Activated T-cell treated with anti-CD3 and anti-CD28 coated beads for 48 hours (primary cell): Measurements from ENCODE around the gene ACAD10.
"Not testable (repeated sequence)": the region's sequence is repeated elsewhere in the genome, so short reads cannot be mapped to it uniquely, and the experiment has no call there.

Experiments
- DNase-seq: peaks from one replicate; pipeline ENCODE4 v3.0.0-alpha.2; 2020; ENCODE audit warnings: low read depth

ACAD10 gene

DNA sequence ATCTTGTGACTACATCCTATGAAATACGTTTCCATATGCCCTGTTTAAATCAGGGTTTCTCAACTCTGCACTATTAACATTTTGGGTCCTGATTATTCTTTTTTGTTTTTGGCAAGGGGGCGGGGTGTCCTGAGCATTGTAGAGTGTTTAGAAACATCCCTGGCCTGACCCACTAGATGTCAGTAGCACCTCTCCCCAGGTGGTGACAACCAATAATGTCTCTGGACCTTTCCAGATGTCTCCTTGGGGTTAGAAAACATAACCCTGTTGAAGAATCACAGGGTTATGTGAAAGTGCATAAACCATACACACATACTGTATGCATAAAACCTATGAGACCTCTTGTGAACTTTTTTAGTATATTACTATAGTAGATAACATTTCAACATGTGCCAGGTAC is 1.4 kb downstream of the ACAD10 start:
- no peak for DNase-seq

DNA sequence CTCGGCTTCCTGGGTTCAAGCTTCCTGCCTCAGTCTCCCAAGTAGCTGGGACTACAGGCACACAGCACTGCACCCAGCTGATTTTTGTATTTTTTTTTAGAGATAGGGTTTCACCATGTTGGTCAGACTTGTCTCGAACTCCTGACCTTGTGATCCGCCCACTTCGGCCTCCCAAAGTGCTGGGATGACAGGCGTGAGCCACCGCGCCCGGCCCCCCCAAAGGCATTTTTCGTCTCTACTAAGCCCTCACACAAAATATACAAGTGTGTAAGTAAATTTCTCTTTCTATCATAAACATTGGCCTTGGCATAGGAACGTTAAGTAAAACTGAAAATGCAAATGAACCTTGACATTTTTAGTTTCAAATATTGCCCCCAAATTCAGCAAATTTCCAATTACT is 2.1 kb downstream of the ACAD10 start:
- no peak for DNase-seq

DNA sequence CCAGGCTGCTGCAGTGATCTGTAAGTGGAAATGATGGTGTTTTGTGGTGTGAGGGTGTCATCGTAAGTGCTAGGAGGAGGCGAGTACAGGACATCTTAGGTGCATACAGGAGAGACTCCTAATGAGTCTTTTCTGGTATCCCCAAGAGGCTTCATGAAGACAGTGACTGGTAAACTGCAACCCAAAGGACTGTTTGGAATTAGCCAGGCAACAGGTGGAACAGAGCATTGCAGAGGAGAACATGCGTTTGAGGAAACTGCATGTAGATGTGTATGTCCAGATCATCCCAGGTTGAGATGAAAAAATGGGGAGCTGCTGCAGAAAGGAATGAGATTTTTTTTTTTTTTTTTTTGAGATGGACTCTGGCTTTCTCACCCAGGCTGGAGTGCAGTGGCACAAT is 5.4 kb downstream of the ACAD10 start:
- DNase-seq, result no peak

DNA sequence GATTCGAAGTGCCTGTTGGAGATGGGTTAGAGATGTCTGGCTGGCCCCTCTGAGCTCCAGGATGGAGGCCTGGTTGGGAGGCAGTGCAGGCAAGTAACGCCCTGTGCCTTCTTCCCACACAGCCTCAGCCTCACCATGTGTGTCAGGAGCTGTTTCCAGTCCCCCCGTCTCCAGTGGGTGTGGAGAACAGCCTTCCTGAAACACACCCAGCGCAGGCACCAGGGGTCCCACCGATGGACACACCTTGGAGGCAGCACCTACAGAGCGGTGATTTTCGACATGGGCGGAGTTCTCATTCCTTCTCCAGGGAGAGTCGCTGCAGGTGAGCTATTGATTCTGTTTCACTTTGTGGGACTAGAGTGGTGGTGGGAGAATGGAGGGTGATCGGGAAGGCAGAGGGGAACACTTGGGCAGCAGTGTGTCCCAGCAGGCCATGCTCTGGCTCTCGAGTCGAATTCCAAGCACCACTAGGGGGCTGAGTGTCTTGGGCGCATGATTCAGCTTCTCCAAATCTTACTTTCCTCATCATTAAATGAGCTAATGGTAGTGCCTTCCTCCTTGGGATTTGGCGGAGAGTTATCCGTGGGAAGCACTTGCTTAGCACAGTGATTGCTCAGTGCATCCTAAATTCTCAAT is 6.8 kb downstream of the ACAD10 start:
- no peak for DNase-seq

DNA sequence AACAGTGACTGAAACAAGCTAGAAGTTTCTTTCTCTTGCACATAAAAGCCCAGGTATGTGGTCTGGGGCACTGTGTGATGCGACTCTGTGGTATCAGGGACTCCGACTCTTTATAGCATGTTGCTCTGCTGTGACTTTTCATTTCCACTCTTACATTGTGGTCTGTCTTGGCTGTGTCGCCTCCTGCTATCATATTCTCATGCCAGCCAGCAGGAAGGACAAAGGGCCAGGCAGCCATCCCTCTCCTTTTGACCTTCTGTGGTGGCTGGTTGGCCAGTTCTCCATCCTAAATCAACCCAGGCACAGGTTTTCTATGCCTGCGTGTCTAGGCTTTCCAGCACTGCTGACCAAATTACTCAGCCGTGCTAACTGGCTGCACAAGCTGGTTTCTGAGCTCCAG is 8.0 kb downstream of the ACAD10 start:
- DNase-seq, result no peak

DNA sequence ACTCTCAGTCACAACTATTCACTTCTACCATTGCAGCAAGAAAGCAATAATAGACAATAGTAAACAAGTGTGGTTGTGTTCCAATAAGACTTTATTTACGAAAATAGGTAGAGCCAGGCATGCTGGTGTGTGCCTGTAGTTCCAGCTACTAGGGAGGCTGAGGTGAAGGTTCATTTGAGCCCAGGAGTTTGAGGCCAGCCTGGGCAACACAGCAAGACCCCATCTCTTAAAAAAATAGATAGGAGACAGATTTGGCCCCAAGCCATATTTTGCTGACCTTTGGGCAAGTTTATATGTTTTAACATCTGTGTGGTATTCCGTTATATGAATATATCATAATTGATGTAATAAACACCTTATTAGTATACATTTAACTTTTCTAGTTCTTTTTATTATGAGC is 14.1 kb downstream of the ACAD10 start:
- DNase-seq, result no peak

DNA sequence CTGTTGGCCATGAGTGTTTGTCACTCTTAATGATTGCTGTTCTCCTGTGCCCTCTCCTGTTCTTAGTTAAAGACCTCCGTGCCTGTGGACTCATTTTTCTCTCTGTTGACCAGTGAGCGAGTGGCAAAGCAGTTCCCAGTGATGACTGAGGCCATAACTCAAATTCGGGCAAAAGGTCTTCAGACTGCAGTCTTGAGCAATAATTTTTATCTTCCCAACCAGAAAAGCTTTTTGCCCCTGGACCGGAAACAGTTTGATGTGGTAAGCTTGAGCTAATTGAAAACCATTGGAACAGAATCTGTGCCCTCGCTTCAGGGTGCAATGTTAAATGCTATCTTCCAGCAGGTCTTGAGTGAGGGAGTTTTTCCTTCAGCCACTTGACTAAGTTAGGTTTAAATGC is 19.8 kb downstream of the ACAD10 start:
- no peak for DNase-seq

DNA sequence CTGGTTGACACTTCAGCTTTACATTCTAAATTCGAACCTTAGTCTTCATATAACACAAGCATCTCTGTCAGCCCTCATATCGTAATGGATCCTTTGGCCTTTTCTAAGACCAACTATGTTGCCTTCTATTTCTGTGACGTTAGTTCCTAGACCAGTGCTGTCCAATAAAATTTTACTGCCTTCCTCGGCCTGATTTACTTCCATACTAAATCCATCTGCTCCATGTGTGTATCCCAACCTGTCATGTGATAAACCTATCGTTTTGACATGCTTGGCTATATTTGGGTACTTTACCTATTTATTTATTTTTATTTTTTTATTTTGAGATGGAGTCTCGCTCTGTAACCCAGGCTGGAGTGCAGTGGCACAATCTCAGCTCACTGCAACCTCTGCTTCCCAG is 20.3 kb downstream of the ACAD10 start:
- no peak for DNase-seq

DNA sequence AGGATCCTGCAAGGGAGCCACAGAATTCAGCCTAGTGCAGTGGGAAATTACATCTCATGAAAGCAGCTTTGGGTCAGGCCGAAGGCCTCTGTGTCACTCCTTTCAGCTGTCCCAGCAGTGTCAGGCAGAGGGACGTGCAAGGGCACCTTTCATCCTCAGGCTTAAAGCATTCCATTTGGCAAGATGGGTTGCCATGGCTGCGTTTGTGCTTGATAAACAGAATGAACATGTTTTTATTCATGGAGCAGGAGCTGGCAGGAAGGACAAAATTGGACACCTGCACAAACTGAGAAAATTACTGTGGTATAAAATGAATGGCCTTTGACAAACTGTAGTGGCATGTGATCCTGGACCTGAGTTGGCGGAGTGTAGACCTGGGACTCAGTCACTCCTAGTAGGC is 29.4 kb downstream of the ACAD10 start:
- DNase-seq, result no peak

DNA sequence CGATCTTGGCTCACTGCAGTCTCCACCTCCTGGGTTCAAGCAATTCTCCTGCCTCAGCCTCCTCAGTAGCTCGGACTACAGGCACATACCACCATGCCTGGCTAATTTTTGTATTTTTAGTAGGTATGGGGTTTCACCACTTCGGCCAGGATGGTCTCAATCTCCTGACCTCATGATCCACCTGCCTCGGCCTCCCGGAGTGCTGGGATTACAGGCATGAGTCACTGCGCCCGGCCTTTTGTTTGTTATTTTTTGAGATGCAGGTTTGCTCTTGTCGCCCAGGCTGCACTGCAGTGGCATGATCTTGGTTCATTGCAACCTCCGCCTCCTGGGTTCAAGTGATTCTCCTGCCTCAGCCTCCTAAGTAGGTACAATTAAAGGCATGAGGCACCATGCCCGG is 33.5 kb downstream of the ACAD10 start:
- not testable (repeated sequence) for DNase-seq

DNA sequence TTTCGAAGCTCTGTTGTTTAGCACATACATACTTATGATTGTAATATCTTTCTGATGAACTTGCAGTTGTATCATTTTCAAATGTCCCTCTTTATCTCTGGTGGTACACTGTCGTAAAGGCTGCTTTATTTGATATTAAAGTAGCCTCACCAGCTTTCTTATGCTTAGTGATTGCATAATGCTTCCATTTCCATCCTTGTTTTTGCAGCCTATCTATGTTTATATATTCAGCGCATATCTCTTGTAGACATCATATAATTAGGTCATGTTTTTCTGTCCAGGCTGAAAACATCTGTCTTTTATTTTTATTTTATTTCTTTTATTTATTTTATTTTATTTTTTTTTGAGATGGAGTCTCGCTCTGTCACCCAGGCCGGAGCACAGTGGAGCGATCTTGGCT is 34.6 kb downstream of the ACAD10 start:
- no peak for DNase-seq

DNA sequence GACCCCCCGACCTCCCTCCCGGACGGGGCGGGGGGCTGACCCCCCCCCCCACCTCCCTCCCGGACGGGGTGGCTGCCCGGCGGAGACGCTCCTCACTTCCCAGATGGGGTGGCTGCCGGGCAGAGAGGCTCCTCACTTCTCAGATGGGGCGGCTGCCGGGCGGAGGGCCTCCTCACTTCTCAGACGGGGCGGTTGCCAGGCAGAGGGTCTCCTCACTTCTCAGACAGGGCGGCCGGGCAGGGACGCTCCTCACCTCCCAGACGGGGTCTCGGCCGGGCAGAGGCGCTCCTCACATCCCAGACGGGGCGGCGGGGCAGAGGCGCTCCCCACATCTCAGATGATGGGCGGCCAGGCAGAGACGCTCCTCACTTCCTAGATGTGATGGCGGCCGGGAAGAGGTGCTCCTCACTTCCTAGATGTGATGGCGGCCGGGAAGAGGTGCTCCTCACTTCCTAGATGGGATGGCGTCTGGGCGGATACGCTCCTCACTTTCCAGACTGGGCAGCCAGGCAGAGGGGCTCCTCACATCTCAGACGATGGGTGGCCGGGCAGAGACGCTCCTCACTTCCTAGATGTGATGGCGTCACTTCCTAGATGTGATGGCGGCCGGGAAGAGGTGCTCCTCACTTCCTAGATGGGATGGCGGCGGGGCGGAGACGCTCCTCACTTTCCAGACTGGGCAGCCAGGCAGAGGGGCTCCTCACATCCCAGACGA is 38.0 kb downstream of the ACAD10 start:
- DNase-seq, result not testable (repeated sequence)

DNA sequence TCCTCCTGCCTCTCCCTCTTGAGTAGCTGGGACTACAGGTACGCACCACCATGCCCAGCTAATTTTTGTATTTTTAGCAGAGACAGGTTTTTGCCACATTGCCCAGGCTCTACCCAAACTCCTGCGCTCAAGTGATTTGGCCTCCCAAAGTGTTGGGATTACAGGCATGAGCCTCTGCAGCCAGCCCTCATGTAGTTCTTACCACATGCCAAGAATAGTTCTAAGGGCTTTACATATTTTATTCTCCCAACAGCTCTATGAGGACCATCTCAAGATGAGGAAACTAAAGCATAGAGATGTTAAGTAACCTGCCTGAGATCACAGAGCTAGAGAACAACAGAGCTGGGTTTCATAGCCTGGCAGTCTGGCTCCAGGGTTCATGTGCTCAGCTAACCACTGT is 42.9 kb downstream of the ACAD10 start:
- DNase-seq, result no peak

DNA sequence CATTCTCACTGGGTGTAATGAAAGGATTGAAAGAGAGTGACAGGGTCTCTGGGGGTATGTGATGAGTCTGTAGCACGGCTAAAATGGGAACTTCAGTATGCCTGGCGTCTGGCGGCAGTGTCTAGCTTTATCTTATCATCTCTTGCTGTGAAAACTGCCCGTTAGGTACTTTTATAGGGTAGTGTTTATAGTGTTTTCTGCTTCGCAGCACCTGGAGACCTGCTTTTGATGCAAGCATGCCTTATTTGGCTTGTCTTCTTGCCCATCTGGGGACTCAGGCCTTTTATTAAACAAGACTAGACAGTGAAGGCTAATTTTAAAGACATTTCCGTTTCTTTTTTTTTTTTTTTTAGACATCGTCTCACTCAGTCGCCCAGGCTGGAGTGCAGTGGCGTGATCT is 44.6 kb downstream of the ACAD10 start:
- no peak for DNase-seq

DNA sequence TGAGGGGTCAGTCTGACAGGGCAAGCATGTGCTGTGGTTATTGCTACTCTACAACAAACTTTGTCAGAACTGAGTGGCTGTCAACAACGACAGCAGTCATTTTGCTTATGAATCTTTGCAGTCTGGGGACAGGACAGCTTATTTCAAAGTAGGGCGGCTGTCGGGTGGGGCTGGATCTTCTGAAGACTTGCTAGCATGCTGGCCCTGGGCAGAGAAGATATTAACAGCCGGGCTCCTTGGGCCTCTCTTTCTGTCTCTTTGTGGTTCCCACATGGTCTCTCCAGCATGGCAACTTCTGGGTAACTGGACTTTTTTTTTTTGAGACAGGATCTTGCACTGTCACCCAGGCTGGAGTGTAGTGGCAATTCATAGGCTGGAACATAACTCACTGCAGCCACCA is 46.9 kb downstream of the ACAD10 start:
- no peak for DNase-seq

DNA sequence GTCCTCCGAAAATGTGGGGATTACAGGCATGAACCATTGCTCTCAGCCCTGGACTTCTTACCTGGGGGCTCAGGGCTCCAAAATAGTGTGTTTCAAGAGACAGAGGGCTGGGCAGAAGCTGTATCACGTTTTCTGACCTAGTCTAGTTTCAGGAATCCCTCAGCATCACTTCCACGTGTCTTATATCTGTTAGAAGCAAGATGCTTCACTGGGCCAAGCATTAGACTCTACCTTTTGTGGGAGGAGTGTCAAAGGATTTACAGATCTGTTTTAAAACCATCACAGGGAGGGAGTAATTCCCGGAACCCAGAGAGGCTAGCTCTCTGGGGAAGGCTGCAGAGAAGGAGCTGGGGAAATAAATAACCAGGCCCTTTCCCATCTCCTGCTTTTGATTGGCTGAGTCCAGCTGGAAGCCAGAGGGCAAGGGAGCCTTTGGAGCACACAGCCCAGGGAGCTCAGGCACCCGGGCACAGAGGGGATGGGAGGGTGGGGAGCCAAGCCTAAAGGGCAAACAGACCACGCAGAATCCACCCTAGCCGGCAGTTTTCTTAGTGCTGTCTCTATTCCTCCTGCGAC is 47.6 kb downstream of the ACAD10 start:
- no peak for DNase-seq

DNA sequence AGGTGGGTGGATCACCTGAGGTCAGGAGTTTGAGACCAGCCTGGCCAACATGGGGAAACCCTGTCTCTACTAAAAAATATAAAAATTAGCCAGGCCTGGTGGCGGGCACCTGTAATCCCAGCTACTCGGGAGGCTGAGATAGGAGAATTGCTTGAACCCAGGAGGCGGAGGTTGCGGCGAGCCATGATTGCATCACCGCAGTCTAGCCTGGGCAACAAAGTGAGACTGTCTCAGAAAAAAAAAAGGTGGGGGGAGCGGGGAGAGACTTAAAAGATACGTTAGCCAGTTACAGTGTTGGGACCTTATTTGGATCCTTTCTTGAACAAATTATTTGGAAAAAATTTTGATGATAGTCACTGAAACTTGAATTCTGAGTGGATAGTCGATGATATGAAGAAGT is 53.7 kb downstream of the ACAD10 start:
- not testable (repeated sequence) for DNase-seq

DNA sequence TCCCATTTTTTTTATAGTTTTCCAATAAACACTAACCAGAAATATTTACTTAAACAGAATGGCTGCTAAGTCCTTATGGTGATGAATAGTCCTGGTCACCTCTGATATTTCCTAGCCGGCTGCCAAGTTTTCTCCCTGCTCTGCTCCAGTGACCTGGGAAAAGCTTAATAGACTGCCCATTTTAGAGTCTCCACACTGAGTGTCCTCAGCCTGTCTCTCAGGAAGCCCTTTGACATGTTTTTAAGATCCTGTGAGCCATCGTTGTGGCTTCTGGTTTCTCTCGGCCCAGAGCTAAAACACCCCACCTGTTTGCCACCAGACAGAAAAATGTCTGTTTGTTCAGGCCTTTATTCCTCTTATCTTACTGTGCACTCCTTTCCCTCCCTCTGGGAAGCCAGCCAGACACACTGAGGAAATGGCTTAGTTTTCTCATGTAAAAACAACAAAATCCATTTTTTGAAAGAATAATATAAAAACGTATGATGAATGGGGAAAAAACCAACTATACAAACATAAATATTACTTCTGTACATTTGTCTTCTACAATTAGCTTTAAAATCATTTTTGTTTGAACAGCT is 55.5 kb downstream of the ACAD10 start:
- no peak for DNase-seq

DNA sequence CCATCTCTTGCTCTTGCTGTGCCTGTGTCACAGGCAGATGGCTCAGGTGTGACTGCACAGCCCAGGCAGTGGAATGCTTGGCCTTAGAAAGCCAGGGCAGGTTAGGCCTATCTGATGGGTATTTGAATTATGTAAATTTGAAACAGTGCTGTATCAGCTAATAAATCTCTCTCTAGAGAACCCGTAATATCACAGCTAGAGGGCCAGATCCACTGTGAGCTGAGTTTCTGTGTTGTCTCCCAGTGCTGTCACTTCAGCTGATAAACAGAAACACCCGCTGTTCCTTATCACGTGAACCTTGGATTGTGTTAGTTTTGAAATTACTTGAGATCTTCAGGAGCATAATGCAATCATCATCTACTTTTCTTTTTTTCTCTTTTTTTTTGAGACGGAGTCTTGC is 59.4 kb downstream of the ACAD10 start:
- DNase-seq, result no peak

DNA sequence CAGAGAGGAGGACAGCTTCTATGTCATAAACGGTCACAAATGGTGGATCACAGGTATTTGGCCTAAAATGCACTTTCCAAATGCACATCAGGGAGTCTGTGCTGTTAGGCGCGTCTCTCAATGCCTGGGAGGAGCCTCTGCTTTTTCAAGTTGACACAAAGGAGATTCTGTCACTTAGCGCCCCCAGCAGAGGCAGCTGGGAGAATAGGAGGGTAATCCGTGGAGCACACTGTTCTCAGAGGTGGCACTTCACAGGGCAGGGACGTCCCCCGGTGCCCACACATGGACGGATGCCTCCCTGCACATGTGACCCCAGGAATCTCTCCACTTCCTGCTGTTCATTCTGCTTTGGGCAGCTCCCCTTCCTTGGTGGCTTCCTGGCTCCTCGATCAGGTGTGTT is 61.5 kb downstream of the ACAD10 start:
- DNase-seq, result no peak

DNA sequence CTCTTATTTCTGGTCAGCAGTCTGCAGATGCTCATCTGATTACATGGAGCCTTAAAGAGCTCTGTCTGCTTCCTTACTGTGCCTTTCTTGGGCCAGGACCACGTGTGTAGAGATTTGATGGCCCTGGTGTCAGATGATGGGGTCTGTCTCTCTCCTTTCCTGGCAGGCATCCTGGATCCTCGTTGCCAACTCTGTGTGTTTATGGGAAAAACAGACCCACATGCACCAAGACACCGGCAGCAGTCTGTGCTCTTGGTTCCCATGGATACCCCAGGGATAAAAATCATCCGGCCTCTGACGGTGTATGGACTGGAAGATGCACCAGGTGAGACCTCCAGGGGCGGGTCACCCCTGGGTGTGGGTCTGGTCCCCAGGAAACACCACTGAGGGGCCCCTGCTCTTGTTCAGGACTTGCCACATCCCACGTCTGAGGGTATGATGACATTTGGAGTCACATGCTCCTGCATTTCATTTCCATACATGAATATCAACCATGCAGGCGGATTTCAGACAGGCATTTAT is 62.4 kb downstream of the ACAD10 start:
- no peak for DNase-seq

DNA sequence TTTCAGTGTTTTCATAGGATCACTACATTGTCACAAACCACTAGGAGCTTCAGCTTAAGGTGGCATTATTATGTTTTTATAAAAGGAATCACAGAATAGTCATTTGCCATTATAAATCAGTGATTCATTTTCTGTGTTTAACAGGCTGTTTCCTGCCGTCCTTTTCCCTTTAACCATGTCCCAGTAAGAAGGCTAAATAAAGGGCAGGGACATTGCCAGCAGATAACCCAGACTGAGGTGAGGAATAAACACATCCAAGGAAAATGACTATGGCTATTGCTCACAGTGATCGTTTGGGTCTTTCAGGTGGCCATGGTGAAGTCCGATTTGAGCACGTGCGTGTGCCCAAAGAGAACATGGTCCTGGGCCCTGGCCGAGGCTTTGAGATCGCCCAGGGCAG is 63.0 kb downstream of the ACAD10 start:
- no peak for DNase-seq

DNA sequence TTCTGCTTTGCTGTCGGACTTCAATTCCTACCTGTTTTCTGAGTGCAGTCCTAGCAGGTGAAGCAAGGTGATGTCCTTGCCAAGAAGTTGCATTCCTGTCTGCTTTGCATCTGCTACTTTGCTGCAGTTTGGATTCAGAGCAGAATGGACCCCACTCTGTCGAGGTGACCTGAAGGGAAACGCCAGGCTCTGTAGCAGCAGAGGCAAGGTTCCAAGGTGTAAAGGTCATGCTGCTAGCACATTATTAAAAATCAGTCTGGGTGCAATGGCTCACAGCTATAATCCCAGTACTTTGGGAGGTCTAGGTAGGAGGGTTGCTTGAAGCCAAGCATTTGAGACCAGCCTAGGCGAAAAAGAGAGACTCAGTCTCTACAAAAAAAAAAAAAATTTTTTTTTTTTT is 63.5 kb downstream of the ACAD10 start:
- no peak for DNase-seq
